Measurements from ENCODE around the gene F2RL3.

Gene F2RL3

DNA sequence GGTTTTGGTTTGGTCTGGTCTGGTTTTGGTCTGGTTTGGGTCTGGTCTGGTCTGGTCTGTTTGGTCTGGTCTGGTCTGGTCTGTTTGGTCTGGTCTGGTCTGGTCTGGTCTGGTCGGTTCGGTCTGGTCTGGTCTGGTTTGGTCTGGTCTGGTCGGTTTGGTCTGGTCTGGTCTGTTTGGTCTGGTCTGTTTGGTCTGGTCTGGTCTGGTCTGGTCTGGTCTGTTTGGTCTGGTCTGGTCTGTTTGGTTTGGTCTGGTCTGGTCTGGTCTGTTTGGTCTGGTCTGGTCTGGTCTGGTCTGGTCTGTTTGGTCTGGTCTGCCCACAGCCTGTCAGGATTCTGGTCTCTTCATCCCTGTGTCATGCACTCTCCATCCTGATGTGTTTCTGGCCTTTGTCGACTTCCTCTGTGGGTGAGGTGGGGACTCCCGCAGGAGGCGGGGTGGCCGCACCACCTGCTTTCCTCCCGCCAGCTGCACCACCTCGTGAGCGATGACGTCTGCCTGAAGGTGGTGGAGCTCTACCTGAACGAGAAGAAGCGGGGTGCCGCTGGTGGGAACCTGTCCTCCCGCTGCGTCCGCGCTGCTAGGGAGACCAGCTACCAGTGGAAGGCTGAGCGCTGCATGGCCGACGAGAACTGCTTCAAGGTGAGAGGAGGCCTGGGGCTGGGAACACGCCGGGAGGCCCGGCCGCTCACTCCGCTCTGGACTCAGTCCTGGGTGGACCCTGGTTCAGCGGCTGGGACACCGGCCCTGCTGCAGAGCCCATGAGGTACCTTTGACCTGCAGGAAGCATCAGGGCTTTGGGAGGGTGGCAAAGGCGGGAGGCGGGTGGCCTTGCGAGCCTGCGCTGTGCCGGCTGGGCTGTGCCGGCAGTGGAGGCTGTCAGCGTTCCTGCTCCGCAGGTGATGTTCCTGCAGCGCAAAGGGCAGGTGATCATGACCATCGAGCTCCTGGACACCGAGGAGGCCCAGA, 12.9 kb upstream of the F2RL3 start:
- DNase-seq: no peak

DNA sequence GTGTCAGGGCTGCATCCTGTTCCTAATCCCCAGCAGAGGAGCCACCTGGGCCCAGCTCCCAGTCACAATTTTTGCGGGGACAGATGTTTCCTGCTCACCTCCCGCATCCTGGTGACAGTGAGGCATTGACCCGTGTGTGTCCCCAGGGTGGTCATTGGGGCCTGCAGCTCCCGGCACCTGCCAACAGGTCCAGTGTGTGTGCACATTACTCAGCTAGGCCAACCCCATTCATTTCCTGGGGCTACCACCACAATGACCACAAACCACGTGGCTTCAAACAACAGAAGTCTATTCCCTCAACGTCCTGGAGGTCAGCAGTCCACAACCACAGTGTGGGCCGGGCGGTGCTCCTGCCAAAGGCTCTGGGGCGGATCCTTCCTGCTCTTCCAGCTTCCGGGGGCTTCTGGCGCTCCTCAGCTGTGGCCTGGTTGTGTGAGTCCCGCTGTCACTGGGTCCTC, 11.9 kb upstream of the F2RL3 start:
- no peak for DNase-seq

DNA sequence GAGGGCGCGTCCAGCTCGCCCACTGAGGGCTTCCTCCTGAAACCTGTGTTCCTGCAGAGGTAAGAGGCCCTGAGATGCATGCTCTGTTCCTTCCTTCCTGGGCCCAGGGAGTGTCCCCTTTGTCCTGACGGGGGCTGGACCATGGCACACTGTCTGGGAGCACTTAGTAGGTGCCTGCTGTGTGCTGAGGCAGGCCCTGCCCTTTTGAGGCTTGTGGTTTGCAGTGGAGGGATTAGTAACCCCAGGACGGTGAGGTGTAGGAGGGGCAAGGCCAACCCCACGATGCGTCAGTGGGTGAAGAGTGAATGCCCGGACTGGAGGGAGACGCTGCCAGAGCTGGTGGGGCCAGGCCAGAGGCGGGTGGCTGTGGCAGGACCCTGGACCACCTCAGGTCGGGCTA, 11.2 kb upstream of the F2RL3 start:
- DNase-seq: no peak

DNA sequence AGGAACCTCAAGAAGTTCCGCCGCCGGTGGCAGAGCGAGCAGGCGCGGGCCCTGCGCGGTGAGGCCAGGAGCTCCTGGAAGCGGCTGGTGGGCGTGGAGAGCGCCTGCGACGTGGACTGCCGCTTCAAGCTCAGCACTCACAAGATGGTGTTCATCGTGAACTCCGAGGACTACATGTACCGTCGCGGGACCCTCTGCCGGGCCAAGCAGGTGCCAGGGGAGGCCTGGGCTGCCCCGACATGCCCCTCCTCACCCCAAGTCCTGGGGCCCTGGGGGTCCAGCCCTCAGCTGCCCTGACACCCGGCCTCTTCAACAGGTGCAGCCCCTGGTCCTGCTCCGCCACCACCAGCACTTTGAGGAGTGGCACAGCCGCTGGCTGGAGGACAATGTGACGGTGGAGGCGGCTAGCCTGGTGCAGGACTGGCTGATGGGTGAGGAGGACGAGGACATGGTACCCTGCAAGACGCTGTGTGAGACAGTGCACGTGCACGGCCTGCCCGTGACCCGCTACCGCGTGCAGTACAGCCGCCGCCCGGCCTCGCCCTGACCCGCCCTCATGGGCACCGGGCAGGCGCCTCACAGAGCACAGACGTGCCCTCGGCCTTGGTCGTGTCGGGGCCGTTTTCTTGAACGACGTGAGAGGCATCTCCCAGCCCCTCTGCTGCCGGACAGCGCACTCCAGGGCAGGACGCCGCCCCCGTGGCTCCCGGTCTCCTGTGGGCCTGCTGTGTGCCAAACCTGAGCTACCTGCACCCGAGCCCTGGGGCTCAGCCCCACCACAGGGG, 10.4 kb upstream of the F2RL3 start:
- DNase-seq: no peak

DNA sequence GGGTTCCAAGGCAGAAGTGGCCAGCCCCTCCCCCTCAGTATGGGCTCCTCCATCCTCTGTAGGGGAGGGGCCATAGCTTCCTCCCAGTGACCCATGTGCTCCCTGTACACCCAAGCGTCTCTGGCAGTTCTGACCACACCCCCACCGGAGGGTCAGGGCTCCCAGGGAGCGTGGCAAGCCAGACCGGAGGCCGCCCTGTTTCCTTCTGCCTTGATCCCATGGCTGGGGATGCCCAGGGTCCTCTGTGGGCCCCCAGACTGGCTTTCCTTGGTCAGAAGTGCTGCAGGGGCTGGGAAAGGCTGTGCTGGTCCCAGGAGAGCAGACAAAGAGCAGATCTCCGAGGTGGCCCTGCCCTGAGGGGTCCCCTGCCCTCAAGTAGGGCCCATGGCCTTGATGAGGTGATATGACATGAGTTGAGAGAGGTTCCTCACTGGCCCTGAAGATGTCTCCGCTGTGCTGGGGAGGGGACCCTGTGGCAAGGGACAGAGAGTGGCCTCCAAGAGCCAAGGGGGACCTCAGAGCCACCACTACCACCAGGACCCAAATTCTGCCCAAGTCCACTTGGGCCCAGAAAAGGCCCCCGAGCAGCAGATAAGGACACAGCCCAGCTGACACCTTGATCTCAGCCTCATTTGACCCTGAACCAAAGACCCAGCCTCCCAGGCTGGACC, 7.8 kb upstream of the F2RL3 start:
- DNase-seq: no peak

DNA sequence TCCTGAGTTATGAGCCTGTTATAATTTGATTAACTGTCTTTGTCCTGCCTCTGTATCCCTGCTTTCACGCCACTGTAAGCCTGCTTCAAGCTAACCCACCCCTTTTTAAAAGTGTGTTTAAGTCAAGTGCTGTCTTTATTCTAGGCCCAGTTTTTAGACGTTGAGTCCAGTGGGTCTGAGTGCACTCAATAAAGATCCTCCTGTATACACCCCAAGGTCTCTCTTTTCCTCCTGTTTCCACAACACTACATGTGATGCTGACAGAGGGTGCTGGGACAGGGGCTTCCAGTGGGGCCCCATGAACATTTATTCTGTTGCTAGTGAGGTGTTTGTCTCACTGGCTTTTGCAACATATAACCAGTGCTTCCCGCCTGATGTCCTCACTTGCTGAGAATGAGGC, 6.7 kb upstream of the F2RL3 start:
- DNase-seq: no peak

DNA sequence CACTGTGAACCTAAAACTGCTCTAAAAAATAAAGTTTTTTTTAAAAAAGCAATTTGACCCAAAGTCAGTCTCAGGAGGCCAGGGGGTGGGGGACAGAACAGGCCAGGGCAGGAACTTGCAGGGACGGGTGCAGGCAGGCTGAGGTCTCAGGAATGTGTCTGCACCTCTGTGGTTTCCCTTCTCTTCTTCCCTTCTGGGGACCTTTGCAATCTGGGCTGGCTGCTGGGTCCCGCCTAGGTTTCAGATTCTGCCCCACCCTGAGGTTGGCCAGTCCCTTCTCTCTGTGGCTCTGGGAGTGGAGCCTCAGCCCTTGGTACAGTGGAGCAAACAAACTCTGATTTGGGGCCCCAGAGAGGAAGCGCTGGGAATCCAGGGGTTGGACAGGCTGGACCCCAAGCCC, 5.3 kb upstream of the F2RL3 start:
- DNase-seq: no peak

DNA sequence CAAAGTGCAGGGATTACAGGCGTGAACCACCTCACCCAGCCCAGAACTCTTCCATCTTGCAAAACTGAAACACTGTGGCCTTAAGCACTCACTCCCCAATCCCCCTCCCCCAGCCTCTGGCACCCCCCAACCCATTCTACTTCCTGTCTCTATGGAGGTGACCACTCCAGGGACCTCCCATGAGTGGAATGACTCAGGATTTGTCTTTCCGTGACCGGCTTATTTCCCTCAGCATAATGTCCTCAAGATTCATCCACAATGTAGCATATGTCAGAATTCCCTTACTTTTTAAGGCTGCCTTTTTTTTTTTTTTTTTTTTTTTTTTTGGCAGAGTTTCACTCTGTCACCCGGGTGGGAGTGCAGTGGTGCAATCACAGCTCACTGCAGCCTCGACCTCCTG, 3.6 kb upstream of the F2RL3 start:
- DNase-seq: no peak

DNA sequence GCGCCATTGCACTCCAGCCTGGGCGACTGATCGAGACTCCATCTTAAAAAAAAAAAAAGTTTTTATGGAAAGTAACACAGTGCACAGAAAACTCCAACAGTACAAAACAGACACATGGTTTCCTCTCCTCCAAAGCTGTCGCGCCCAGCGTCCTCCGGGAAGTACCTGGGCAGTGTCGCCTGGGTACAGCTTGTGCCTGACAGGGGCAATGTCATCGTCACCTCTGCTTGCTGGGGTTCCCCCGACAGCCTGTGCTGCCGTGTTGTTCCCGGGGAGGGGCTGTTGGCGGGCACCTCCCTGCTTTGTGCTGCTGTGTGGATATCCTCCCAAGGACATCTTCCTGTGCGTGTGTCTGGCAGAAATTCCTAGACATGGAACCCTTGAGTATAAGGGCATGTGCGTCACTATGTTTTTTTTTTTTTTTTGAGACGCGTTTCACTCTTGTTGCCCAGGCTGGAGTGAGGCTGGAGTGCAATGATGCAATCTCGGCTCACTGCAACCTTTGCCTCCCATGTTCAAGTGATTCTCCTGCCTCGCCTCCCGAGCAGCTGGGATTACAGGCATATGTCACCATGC, 2.4 kb upstream of the F2RL3 start:
- DNase-seq: no peak

DNA sequence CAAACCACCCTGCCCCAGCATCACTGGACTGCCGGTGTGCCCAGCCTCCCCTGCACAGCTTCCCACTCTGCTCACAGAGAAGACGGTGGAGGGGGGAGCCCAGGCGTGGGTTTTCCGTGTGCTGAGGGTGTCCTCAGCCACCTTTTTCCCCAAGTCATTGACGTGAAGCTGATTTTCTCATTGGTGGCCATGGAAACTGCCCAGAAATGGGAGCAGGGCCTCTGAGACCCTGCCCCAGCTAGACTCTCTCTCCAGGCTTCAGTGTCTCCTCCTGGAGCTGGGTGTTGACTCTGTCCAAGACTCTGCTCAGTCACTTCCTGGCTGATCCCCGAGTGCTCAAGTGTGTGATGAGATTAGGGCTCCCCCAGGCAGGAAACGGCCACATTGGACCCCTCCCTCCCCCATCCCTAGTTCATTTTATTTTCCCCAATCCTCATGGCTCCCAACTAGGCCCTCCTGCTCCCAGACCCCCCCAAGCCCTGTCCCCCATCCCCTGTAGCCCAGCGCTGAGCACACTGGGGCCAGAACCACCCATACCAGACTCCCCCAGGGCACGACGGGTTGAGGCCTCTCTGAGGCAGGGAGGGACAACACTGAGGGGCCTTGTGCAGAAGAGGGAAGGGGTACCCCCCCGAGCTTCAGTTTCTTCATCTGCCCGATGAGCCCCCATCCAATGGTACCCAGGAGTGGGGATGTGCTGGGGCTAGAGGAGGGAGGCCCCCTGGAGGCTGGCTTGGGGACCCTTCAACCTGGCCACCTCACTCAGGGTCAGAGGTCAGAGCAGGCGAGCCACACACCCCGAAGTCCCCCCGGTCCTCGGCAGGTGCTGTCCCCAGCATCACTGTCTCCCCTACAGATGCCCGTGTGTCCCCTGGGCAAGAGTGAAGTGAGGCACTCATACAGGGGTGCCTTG, 1.2 kb upstream of the F2RL3 start:
- no peak for DNase-seq

DNA sequence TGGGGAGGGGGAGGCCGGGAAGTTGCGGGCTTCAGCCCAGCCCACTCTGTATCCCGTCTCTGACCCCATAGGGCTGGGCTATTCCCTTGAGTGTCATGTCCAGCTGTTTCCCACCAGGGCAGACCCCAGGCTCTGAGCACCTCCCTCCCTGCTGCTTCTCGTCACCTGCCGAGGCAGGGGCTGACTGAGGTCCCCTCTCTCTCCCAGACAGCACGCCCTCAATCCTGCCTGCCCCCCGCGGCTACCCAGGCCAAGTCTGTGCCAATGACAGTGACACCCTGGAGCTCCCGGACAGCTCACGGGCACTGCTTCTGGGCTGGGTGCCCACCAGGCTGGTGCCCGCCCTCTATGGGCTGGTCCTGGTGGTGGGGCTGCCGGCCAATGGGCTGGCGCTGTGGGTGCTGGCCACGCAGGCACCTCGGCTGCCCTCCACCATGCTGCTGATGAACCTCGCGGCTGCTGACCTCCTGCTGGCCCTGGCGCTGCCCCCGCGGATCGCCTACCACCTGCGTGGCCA, 625 bp downstream of the F2RL3 start:
- no peak for DNase-seq

DNA sequence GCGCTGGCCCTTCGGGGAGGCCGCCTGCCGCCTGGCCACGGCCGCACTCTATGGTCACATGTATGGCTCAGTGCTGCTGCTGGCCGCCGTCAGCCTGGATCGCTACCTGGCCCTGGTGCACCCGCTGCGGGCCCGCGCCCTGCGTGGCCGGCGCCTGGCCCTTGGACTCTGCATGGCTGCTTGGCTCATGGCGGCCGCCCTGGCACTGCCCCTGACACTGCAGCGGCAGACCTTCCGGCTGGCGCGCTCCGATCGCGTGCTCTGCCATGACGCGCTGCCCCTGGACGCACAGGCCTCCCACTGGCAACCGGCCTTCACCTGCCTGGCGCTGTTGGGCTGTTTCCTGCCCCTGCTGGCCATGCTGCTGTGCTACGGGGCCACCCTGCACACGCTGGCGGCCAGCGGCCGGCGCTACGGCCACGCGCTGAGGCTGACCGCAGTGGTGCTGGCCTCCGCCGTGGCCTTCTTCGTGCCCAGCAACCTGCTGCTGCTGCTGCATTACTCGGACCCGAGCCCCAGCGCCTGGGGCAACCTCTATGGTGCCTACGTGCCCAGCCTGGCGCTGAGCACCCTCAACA, 1.2 kb downstream of the F2RL3 start:
- DNase-seq: no peak

DNA sequence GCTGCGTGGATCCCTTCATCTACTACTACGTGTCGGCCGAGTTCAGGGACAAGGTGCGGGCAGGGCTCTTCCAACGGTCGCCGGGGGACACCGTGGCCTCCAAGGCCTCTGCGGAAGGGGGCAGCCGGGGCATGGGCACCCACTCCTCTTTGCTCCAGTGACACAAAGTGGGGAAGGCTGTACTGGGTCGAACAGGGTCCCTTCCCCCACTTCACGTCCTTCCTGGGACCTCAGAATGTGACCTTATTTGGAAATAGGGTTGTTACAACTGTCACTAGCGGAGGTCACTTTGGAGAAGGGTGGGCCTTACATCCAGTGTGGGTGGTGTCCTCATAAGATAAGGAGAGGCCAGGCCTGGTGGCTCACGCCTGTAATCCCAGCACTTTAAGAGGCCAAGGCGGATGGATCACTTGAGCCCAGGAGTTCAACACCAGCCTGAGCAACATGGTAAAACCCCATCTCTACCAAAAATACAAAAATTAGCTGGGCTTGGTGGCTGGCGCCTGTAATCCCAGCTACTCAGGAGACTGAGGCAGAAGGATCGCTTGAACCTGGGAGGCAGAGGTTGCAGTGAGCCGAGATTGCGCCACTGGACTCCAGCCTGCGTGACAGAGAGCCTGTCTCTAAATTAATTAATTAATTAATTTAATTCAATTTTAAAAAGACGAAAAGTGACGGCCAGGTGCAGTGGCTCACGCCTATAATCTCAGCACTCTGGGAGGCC, 1.8 kb downstream of the F2RL3 start:
- no peak for DNase-seq

DNA sequence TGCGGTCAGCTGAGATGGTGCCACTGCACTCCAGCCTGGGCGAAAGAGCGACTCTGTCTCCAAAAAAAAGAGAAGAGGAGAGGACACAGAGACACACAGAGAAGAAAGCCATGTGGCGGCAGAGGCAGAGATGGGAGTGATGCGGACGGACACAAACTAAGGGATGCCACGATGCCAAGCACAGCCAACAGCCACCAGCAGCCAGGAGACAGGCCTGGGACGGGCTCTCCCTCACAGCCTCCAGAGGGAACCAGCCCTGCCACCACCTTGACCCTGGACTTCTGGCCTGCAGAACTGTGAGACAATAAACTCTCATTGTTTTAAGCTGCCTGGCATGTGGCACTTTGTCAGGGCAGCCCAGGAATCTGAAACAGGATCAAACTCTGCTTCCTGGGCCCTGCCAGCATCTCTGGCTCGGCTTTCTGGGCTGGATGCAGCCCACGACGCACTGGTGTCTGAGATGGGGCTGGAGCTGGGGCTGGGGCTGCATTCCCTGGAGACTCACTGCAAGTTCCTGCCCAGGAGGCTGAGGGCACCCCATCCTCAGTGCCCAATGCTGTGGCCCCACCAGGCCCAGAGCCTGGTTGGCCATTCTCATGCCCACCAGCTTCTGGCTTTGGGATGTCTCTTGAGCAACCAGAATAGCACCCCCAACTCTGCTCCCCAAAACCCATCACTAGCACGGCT, 3.0 kb downstream of the F2RL3 start:
- DNase-seq: no peak

DNA sequence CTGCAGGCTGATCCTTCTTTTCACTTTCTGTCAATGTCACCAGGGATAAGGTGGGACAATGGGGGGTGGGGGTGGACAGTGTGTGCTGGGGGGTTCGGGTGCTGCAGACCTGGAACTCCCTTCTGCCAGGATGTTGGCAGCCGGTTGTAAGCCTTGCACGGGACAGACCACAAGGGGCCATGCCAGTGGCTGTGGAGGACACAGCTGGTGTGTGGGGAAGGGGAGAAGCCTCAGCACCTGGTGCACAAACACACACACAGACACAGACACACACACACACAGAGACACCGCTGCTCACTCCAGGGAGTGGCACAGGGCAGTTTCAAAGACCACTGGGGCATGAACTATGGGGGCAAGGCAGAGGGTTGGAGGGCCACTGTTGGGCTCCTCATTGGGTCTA, 3.6 kb downstream of the F2RL3 start:
- DNase-seq: no peak

DNA sequence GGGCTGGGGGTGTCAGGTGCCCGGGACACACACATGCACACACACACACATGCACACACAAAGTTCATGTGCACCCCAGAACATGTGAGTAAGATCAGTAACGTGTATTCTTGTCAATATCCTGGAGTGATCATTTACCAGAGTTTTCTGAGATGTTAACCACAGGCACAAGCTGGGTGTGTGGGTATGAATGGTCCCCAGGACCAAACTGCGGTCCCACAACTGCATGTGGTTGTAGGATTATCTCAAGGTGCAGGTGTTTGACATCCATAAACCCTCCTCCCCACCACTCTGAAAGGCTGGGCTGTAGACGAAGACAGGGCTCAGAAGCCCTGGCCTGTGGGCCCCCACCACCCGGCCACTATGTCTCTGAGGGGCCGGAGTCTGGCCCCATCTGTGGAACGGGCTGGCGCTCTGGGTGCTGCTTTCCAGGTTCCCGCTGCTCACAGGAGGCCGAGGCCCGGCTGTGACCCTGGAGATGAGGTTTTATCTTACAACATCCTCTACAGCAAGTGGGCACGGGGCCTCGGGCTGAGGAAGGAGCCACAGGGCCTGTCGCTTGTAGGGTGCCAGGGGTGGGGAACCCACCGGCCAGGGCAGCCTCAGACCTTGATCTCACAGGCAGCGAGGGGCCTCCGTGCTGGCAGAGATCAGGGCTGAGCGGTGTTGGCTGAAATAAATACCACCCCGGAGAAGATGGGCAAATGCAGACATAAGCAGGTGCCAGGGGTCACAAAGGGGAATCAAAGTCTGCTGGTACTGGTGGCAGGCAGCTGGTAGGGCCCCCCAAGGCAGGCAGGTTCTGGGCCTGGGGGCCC, 4.3 kb downstream of the F2RL3 start:
- no peak for DNase-seq

DNA sequence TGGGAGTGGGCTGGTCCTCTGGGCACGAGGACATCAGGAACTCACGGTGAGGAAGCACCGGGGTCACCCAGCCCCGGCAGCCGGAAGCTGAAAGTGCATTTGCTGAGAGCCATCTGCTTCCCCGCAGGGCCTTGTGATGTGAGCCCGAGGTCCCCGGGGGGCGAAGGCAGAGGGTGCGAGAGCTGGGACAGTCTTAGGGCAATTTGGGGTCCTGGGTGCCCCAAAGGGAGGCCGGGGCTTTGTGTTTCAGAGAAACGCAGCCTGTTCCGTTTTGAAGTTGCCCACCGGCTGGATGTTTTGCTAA, 4.8 kb downstream of the F2RL3 start:
- DNase-seq: no peak

DNA sequence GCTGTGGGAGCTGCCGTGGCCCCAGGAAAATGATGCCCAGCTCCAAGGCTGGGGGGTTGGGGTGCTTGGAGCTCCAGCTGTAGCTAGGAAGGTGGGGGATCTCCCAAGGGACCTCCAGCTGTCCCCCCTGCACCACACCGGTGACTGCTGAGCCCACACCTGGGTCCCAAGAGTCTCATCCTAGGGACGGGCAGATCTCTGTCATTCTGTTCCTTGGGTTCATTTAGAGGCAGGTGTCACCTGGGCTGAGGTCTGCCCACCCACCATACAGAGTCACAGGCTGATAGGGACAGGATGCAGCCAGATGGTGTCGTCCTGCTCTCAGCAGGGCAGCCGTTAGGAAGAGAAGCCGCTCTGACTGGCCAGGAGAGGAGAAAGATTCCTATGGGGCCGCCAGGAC, 5.3 kb downstream of the F2RL3 start:
- no peak for DNase-seq

DNA sequence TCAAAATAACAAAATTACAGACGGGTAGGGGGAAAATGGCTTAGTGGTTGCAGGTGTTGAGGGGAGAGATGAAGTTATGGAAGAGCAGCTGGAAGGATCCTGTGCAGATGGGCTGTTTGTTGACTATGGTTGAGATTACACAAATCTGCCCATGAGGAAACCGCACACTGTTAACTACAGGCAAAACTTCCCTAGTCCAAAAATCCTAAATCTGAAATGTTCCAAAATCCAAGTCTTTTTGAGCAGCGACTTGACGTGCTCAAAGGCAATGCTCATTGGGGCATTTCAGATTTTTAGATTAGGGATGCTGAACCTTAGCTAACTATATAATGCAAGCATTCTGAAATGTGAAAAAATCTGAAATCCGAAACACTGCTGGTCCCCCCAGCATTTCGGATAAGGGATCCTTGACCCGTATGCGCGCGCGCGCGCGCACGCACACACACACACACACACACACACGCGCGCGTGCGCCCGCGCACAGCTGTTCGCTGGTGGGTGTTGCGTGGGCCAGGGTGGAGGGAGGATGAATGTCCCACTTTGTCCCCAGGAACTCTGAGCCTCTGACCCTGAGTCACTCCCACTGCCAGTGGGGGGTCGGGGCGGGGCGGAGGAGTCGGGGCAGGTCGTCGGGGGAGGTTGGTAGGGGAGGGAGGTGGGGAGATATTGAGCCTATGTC, 6.8 kb downstream of the F2RL3 start:
- no peak for DNase-seq
